Neutrophil (primary cell): ENCODE results near the gene AAK1.

ENCODE experiments used
- H3K27ac ChIP-seq: fragments of 200-600 bp; sonication (generic); 2 replicates; pipeline ENCODE4 v1.5.1; 2016; ENCODE audit warnings: mild to moderate bottlenecking, moderate library complexity
- H3K27me3 ChIP-seq: fragments of 200-600 bp; sonication (generic); 2 replicates; pipeline ENCODE4 v1.6.0; 2016; ENCODE audit warnings: mild to moderate bottlenecking
- H3K36me3 ChIP-seq: fragments of 200-600 bp; sonication (generic); 2 replicates; pipeline ENCODE4 v1.5.1; 2017
- H3K4me1 ChIP-seq, 2 experiments: fragments of 200-600 bp in 1 of 2; sonication (generic) in 1 of 2; 1 replicate in 1 of 2; 2 replicates in 1 of 2; pipeline versions ENCODE4 v1.5.1 to v1.6.1; 2013 to 2016; ENCODE audit warnings: low read depth in 1 of 2, low read length in 1 of 2, mild to moderate bottlenecking in 1 of 2, moderate library complexity in 1 of 2; ENCODE audit not compliant: control insufficient read depth in 1 of 2, insufficient read depth in 1 of 2
- H3K4me3 ChIP-seq, 2 experiments: fragments of 200-600 bp in 1 of 2; sonication (generic) in 1 of 2; 1 replicate in 1 of 2; 2 replicates in 1 of 2; pipeline ENCODE4 v1.5.1; 2013 to 2016; ENCODE audit warnings: low read depth in 1 of 2, low read length in 1 of 2, mild to moderate bottlenecking in 1 of 2, moderate library complexity in 1 of 2
- H3K9me3 ChIP-seq: fragments of 200-600 bp; sonication (generic); 2 replicates; pipeline ENCODE4 v1.5.1; 2016
- CTCF ChIP-seq: fragments of 200-600 bp; sonication (generic); IDR thresholded peaks from 2 replicates; pipeline ENCODE4 v1.5.1; 2016; ENCODE audit warnings: antibody characterized with exemption

AAK1 gene

DNA sequence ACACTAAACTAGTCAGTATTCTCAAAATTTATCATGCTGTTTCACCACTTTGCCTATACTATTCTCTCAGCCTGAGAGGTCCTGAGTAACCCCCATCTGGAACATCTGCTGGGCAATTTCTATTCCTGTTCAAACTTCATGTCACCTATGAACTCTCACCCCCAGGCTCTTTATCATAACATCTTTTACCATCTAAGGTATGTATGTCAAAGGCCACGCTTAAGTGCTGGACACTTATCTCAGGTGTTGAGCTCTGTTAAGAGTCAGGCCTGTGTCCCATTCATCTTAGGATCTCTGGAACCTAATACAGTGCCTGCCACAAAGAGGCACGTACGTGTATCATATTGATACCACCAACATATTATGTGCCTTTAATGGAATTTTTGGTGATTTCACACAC, 4.9 kb downstream of the AAK1 start:
- peaks cover 5% of the 10 kb centered on the region for H3K36me3 ChIP-seq
- no peaks in the 10 kb centered on the region for H3K27me3 ChIP-seq
- TF ChIP-seq CTCF, result no peak
- H3K4me3 ChIP-seq, result no peak overlapping the region
- no peaks in the 10 kb centered on the region for H3K9me3 ChIP-seq
- H3K4me1 ChIP-seq, result peaks cover 46 to 52% of the 10 kb centered on the region in 2 experiments
- H3K27ac ChIP-seq, result no peak overlapping the region

DNA sequence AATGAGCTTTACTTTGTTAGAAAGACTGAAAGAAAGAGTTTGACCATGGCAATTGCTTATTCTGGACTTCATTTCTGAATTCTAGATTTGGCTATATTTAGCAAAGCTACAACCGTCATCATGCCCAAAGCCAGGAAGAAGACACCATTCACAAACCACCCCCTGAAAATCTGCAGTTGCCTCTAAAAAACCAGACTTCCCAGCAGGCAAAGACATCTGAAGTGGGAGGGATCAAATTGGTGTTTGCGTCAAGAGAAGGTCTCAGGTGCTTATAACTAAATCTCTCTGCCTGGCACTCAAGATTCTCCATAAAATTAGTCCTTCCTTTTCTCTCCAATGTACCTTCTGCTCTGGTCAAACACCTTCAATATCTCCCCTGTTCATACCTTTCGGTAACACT, 5.6 kb downstream of the AAK1 start:
- no peak overlapping the region for H3K27ac ChIP-seq
- no peaks in the 10 kb centered on the region for H3K27me3 ChIP-seq
- no peak for TF ChIP-seq CTCF
- H3K36me3 ChIP-seq, result peaks cover 5% of the 10 kb centered on the region
- peaks cover 49 to 54% of the 10 kb centered on the region in 2 experiments for H3K4me1 ChIP-seq
- no peak overlapping the region for H3K4me3 ChIP-seq
- H3K9me3 ChIP-seq, result no peaks in the 10 kb centered on the region

GRCh38 chr2:69636395-69636794, 7.1 kb downstream of the AAK1 start:
- H3K9me3 ChIP-seq, result no peaks in the 10 kb centered on the region
- H3K36me3 ChIP-seq, result peaks cover 5% of the 10 kb centered on the region
- H3K4me3 ChIP-seq, result no peak overlapping the region
- H3K4me1 ChIP-seq, result peaks cover 45 to 53% of the 10 kb centered on the region in 2 experiments
- no peak for TF ChIP-seq CTCF
- H3K27me3 ChIP-seq, result no peaks in the 10 kb centered on the region
- no peak overlapping the region for H3K27ac ChIP-seq

DNA sequence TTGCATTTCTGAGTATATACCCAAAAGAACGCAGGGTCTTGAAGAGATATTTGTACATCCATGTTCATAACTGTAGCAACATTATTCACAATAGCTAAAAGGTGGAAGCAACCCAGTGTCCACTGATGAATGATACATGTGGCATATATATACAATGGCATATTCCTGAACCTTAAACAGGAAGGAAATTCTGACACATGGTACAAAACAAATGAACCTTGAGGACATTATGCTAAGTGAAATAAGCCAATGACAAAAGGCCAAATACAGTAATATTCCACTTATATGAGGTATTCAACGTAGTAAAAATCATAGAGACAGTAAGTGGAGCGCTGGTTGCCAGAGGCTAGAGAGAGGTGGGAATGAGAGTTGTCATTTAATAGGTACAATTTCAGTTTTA, 8.1 kb downstream of the AAK1 start:
- no peak for TF ChIP-seq CTCF
- no peak overlapping the region for H3K4me3 ChIP-seq
- H3K27ac ChIP-seq, result no peak overlapping the region
- H3K27me3 ChIP-seq, result no peaks in the 10 kb centered on the region
- H3K4me1 ChIP-seq, result peaks cover 40 to 53% of the 10 kb centered on the region in 2 experiments
- no peaks in the 10 kb centered on the region for H3K9me3 ChIP-seq
- H3K36me3 ChIP-seq, result peaks cover 5% of the 10 kb centered on the region

GRCh38 chr2:69634196-69634821, 9.2 kb downstream of the AAK1 start:
- H3K27me3 ChIP-seq, result no peaks in the 10 kb centered on the region
- no peaks in the 10 kb centered on the region for H3K9me3 ChIP-seq
- H3K4me1 ChIP-seq, result peaks cover 31 to 43% of the 10 kb centered on the region in 2 experiments
- TF ChIP-seq CTCF, result no peak
- peak overlapping the region; percentile 66 for H3K27ac ChIP-seq
- peaks cover 5% of the 10 kb centered on the region for H3K36me3 ChIP-seq
- H3K4me3 ChIP-seq, result no peak overlapping the region
